B cell (primary cell): ENCODE data around the gene CDC25C. TPM values are rescaled to one million over a fixed set of nuclear protein-coding genes. Genes with fewer than 3 reads are reported as not detected.

Experiments used
- ATAC-seq: fragments of 200-7000 bp; cut with Tn5 transposase; one replicate; pipeline ENCODE4 v1.10.0; 2021; ENCODE audit warnings: low read depth, mild to moderate bottlenecking, moderate number of reproducible peaks, moderate library complexity
- CTCF ChIA-PET: fragments of 350-600 bp; sonication (Branson Sonifier 250); formaldehyde crosslinking; loops from one replicate; lab custom pipeline; 2021; ENCODE audit warnings: antibody characterized with exemption, inconsistent platforms; lab: Charles Lee
- POLR2A ChIA-PET: fragments of 350-600 bp; sonication (Branson Sonifier 250); formaldehyde crosslinking; loops from one replicate; lab custom pipeline; 2021; ENCODE audit warnings: antibody characterized with exemption; lab: Charles Lee
- DNase-seq: peaks from one replicate; pipeline ENCODE4 v3.0.0; 2013
- H2AFZ ChIP-seq: 2 replicates; pipeline ENCODE4 v1.6.1; 2012; ENCODE audit warnings: mild to moderate bottlenecking, low read depth, low read length; ENCODE audit not compliant: insufficient read depth, poor library complexity, severe bottlenecking
- H3K27ac ChIP-seq, 2 donors: 1 replicate in 1 of 2; 2 replicates in 1 of 2; pipeline ENCODE4 v1.5.1; 2012 to 2013; ENCODE audit warnings: low read length in 2 of 2, mild to moderate bottlenecking in 2 of 2, moderate library complexity in 1 of 2
- H3K27me3 ChIP-seq, 4 experiments: fragments of 200-600 bp in 1 of 4; sonication (generic) in 1 of 4; replicated peaks in 1 of 4; 1 replicate in 2 of 4; 2 replicates in 2 of 4; pipeline versions ENCODE4 v1.6.1 to v1.7.0; 2013 to 2016; ENCODE audit warnings: low read length in 3 of 4, mild to moderate bottlenecking in 2 of 4, mixed read lengths in 1 of 4, moderate library complexity in 1 of 4; ENCODE audit not compliant: insufficient read depth in 4 of 4, control insufficient read depth in 3 of 4; ENCODE audit errors: control extremely low read depth in 1 of 4
- H3K36me3 ChIP-seq, 2 experiments: replicated peaks in 1 of 2; 1 replicate in 1 of 2; 2 replicates in 1 of 2; pipeline versions ENCODE4 v1.6.1 to v1.7.1; 2013; ENCODE audit warnings: low read length in 1 of 2; ENCODE audit not compliant: insufficient read depth in 2 of 2, control insufficient read depth in 1 of 2; ENCODE audit errors: control extremely low read depth in 1 of 2, extremely low read depth in 1 of 2
- H3K4me1 ChIP-seq, 2 donors: fragments of 200-600 bp in 1 of 2; sonication (generic) in 1 of 2; 1 replicate in 1 of 2; 2 replicates in 1 of 2; pipeline versions ENCODE4 v1.5.1 to v1.6.1; 2013 to 2017; ENCODE audit warnings: low read length in 2 of 2; ENCODE audit not compliant: control insufficient read depth in 2 of 2, insufficient read depth in 2 of 2
- H3K4me2 ChIP-seq: replicated peaks from 2 replicates; pipeline ENCODE3; 2012; ENCODE audit warnings: mild to moderate bottlenecking, low read depth, low read length; ENCODE audit not compliant: poor library complexity, severe bottlenecking
- H3K4me3 ChIP-seq, 5 experiments: fragments of 200-600 bp in 1 of 5; sonication (generic) in 1 of 5; 1 replicate in 3 of 5; 2 replicates in 2 of 5; pipeline versions ENCODE4 v1.5.1 to v1.7.0; 2011 to 2016; ENCODE audit warnings: low read length in 4 of 5, mild to moderate bottlenecking in 4 of 5, low read depth in 2 of 5, control low read depth in 1 of 5, moderate library complexity in 1 of 5; ENCODE audit not compliant: insufficient read depth in 1 of 5; ENCODE audit errors: control extremely low read depth in 1 of 5, extremely low read depth in 1 of 5
- H3K79me2 ChIP-seq: fragments of 200-600 bp; sonication (generic); one replicate; pipeline ENCODE4 v1.6.0; 2016; ENCODE audit warnings: low read length; ENCODE audit not compliant: control insufficient read depth, insufficient read depth
- H3K9ac ChIP-seq: fragments of 200-600 bp; sonication (generic); 2 replicates; pipeline ENCODE4 v1.6.1; 2017; ENCODE audit warnings: mild to moderate bottlenecking, low read length, moderate library complexity
- H3K9me3 ChIP-seq, 3 donors: one replicate each; pipeline versions ENCODE4 v1.6.1 to v1.7.1; 2013; ENCODE audit warnings: low read length in 2 of 3; ENCODE audit not compliant: control insufficient read depth in 2 of 3, insufficient read depth in 1 of 3; ENCODE audit errors: control extremely low read depth in 1 of 3
- H4K20me1 ChIP-seq: 2 replicates; pipeline ENCODE4 v1.6.0; 2012; ENCODE audit warnings: mild to moderate bottlenecking, low read length; ENCODE audit not compliant: insufficient read depth, control insufficient read depth, poor library complexity, severe bottlenecking
- H3K27ac Mint-ChIP-seq: one replicate; pipeline ENCODE4 v1.8.0; 2021; ENCODE audit warnings: mixed read lengths
- H3K27me3 Mint-ChIP-seq: one replicate; pipeline ENCODE4 v1.8.0; 2021; ENCODE audit warnings: mixed read lengths
- H3K4me1 Mint-ChIP-seq: one replicate; pipeline ENCODE4 v1.8.0; 2021; ENCODE audit warnings: mixed read lengths
- H3K4me3 Mint-ChIP-seq: one replicate; pipeline ENCODE4 v1.8.0; 2021; ENCODE audit warnings: mixed read lengths
- H3K9me3 Mint-ChIP-seq: one replicate; pipeline ENCODE4 v1.8.0; 2022; ENCODE audit warnings: mixed read lengths; ENCODE audit not compliant: insufficient read depth
- EZH2 ChIP-seq: IDR thresholded peaks from 2 replicates; pipeline ENCODE4 v1.6.1; 2012; ENCODE audit warnings: borderline replicate concordance, low read depth, mild to moderate bottlenecking, moderate library complexity, low read length; ENCODE audit not compliant: insufficient read depth, poor library complexity, severe bottlenecking
- WGBS: methylation state at CpG from one replicate; pipeline ENCODE4 v1.1.5; 2013; ENCODE audit warnings: missing lambda C conversion rate; ENCODE audit not compliant: insufficient coverage; 5-methylcytosine and 5-hydroxymethylcytosine counted together
- intact Hi-C: fragments of 100-400 bp; cut with micrococcal nuclease; formaldehyde crosslinking; loops from one replicate; pipeline ENCODE4 v1.10.0; 2022
- polyA plus RNA-seq: library from polyadenylated mRNA; depleted of rRNA; stranded (reverse); fragments of >200 nt; gene quantifications from 2 replicates; pipeline ENCODE4 v1.2.3, GENCODE V29; 2012
- total RNA-seq, 2 donors: library from RNA; stranded (reverse); fragments of 120-200 nt in 1 of 2; gene quantifications; 1 replicate in 1 of 2; 2 replicates in 1 of 2; pipeline versions ENCODE4 v1.2.3 to v1.2.4, GENCODE V29; 2013 to 2022
- TF ChIP-seq, protein P1 (sequence below): fragments of 200-600 bp; IDR thresholded peaks from one replicate; pipeline ENCODE4 v1.8.0; 2022; ENCODE audit warnings: antibody characterized with exemption, mild to moderate bottlenecking

Gene CDC25C
- total and polyA plus RNA-seq, 2 donors (not counting 1 experiment from before 2014, with no cell fraction given): 0.03 TPM; not detected in 1

- H3K27ac ChIP-seq: peak overlapping the region; percentile 96 to 99
- TF ChIP-seq, protein P1, sequence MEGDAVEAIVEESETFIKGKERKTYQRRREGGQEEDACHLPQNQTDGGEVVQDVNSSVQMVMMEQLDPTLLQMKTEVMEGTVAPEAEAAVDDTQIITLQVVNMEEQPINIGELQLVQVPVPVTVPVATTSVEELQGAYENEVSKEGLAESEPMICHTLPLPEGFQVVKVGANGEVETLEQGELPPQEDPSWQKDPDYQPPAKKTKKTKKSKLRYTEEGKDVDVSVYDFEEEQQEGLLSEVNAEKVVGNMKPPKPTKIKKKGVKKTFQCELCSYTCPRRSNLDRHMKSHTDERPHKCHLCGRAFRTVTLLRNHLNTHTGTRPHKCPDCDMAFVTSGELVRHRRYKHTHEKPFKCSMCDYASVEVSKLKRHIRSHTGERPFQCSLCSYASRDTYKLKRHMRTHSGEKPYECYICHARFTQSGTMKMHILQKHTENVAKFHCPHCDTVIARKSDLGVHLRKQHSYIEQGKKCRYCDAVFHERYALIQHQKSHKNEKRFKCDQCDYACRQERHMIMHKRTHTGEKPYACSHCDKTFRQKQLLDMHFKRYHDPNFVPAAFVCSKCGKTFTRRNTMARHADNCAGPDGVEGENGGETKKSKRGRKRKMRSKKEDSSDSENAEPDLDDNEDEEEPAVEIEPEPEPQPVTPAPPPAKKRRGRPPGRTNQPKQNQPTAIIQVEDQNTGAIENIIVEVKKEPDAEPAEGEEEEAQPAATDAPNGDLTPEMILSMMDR: no peak
- TF ChIP-seq EZH2: no peak
- H3K27me3 ChIP-seq: no peaks in the 10 kb centered on the region
- no peak overlapping the region for H2AFZ ChIP-seq
- no peak for DNase-seq
- peak overlapping the region; percentile 98 for H3K4me2 ChIP-seq
- ChIA-PET POLR2A (interaction anchor here (0.7 to 3.1 kb wide), 3 partner anchors 14 to 1227 kb away, joined by 3 to 107 read pairs (median 17); partner anchors contain the start of genes ETF1 and KDM3B), CTCF (interaction anchor here (13.4 kb wide), 1 partner anchor 12 kb away, joined by 278 read pairs; the partner anchor contains the start of gene KDM3B)
- H3K27me3 Mint-ChIP-seq: no peaks in the 10 kb centered on the region
- intact Hi-C loops: loop anchor here (5.0 to 10.0 kb wide), 2 partner anchors 587 to 1836 kb away; partner anchors contain the start of genes CYSTM1 and HNRNPA0
- peak overlapping the region; percentile 81 for H3K27ac Mint-ChIP-seq
- H3K9ac ChIP-seq: peak overlapping the region; percentile 90
- no peaks in the 10 kb centered on the region for H3K9me3 ChIP-seq
- H4K20me1 ChIP-seq: peaks cover 19% of the 10 kb centered on the region
- peak overlapping the region; percentile 55 to 90 (median 67) for H3K4me3 ChIP-seq
- WGBS: 5% methylated on average over 3 of the region's 7 CpGs
- peaks cover 35% of the 10 kb centered on the region for H3K4me1 Mint-ChIP-seq
- H3K4me1 ChIP-seq: peaks cover 22 to 25% of the 10 kb centered on the region in 2 donors
- peak overlapping the region; percentile 92 for H3K4me3 Mint-ChIP-seq
- H3K79me2 ChIP-seq: peaks cover 40% of the 10 kb centered on the region
- peaks cover 10 to 18% of the 10 kb centered on the region in 2 experiments for H3K36me3 ChIP-seq
- H3K9me3 Mint-ChIP-seq: no peaks in the 10 kb centered on the region
- no peak for ATAC-seq
These were observed 7.5 kb upstream of the CDC25C start for GRCh38 chr5:138339091-138339456.
